HG03108 (cell line): Measurements from ENCODE around the gene HUWE1.

Experiments used
- ATAC-seq: cut with Tn5 transposase; IDR thresholded peaks from one replicate; pipeline ENCODE4 v1.9.1; 2021; ENCODE audit warnings: moderate library complexity; ENCODE audit not compliant: unreplicated experiment

The HUWE1 gene

GRCh38 chrX:53621418-53621986, 65.0 kb downstream of the HUWE1 start:
- no peak for ATAC-seq

GRCh38 chrX:53616946-53617345, 69.6 kb downstream of the HUWE1 start:
- ATAC-seq: no peak

GRCh38 chrX:53606456-53606855, 80.1 kb downstream of the HUWE1 start:
- no peak for ATAC-seq

- ATAC-seq: no peak
Measured at GRCh38 chrX:53605004-53605403, 81.5 kb downstream of the HUWE1 start.

DNA sequence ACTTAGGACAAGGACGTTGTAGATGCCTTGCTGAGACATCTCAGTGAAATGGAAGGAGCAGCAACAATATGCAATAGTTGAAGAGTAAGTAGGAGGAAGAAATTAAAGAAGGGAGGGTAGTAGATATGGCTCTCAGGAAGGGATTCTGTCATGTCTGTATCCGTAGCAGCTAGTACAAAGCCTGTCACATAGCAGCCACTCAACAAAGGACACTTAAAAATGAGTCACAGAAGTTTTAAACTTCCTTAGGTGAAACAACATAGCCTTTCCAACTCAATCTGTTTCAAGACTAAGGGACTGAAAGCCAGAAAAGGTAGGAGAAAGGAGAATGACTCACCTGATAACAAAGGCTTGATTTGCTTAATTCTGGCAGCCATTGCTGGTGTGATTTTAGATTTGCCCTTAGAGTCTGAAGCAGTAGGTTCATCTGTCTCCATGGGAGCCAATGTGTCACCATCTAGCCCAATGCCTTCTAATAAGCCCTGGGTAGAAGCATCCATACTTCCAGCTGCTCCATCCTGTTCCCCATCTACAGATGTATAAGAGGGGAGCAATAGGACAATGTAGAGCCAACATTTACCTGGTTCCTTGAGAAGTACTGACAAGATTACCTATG, 86.6 kb downstream of the HUWE1 start:
- ATAC-seq: no peak

DNA sequence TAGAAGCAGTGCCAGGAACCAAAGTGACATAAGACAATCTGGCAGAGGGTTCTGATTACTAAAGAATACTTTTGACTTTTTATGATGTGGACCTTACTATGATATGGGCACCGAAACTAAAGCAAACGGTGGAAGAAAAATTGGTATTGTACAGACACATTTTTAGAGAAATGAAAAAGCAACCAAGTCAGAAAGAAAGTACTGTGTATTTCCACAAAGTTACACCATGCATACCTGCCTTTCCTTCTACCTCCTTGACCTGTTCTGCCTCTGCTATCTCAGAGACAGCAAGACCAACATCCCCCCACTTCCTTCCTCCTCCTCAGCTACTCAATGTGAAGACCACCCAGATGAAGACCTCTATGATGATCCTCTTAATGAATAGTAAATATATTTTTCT, 88.3 kb downstream of the HUWE1 start:
- no peak for ATAC-seq

GRCh38 chrX:53595266-53595810, 91.2 kb downstream of the HUWE1 start:
- ATAC-seq: no peak

- no peak for ATAC-seq
Measured at GRCh38 chrX:53594354-53594753, 92.2 kb downstream of the HUWE1 start.

- no peak for ATAC-seq
Measured at GRCh38 chrX:53587795-53588420, 98.6 kb downstream of the HUWE1 start.

DNA sequence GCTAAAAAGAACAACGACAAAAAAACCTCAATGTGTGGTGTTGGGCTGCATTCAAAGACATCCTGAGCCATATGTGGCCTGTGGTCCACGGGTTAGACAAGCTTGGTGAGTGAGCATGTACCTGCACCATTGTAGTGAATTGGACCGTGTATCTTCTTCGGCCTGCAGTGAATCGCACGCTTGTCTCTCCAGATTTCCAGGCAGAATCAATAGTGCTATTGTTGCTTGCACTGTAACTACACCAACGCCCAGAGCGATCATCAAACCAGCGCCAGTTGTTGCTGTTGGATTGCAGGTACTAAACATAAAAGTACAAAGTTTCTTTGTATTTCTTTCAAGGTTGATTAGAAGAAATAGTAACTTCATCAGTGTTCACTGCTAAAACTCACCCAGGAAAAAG, 101.6 kb downstream of the HUWE1 start:
- no peak for ATAC-seq

GRCh38 chrX:53583571-53583970, 102.9 kb downstream of the HUWE1 start:
- ATAC-seq: no peak

- no peak for ATAC-seq
Measured at GRCh38 chrX:53580742-53581504, 105.6 kb downstream of the HUWE1 start.

DNA sequence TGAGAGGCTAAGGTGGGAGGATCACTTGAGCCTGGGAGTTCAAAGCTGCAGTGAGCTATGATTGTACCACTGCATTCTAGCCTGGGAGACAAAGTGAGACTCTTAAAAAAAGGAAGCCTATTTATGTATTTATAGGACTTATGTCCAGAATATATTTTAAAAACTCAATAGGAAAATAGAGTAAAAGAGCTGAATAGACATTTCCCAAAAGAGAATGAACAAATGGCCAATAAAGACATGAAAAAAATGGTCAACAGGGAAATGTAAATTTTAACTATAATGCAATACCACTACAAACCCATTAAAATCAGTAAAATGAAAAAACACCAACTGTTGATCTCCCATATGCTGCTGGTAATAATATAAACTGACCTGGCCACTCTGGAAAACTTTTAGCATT, 115.0 kb downstream of the HUWE1 start:
- ATAC-seq: no peak

- no peak for ATAC-seq
Measured at GRCh38 chrX:53563324-53563723, 123.2 kb downstream of the HUWE1 start.

GRCh38 chrX:53561912-53562311, 124.6 kb downstream of the HUWE1 start:
- no peak for ATAC-seq

- no peak for ATAC-seq
Measured at GRCh38 chrX:53558646-53559045, 127.9 kb downstream of the HUWE1 start.

GRCh38 chrX:53556868-53557267, 129.7 kb downstream of the HUWE1 start:
- no peak for ATAC-seq

DNA sequence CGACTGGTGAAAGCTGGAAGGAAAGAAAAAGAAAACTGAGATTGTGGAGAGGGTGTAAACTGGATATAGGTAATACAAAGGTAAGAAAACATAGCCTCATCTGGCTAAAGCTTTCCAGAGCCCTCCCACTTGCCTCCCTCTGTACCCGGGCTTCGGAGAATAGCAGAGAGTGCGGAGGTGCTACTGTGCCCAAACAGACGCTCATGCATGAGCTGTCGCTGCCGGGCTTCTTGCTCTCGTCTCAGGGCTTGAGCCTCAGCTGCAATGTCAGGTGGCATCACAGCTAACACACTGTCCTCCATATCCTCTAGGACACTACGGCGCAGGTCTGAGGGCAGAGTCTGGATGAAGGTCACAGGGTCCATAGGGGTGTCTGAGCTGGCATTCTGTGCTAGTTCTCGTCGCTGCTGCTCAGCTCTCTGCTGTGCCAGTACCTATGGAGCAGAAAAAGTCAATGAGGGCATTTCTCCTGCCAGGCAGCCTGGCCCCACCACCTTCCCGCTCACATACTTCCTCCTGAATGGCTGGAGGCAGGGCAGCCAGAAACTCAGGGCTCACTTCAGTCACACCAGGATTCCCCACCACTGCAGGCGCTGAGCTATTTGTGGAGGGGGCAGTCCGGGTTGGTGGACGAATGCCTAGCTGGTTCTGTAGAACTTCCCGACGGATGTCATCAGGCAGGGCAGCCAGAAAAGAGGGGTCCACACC, 135.6 kb downstream of the HUWE1 start:
- no peak for ATAC-seq

- ATAC-seq: no peak
Measured at GRCh38 chrX:53547668-53548067, 138.9 kb downstream of the HUWE1 start.

DNA sequence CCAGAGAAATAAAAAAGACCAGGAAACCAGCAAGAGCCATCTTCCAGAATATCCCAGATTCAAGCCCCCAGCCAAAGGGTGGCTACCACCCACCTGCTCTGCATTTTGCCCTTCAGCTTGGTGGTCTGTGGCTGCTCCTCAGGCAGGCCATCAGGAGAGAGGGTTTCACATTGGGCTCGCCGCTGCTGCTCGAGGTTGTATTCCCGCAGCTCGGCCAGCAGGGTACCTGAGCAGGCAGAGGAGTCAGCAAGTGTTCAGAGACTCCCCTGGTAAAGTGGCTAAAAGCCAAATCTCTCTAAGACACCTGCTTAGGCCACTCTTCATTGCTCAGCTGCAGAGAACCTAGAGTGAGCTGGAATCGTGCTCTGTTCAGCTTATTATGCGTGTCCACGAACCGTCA, 141.6 kb downstream of the HUWE1 start:
- ATAC-seq: no peak

DNA sequence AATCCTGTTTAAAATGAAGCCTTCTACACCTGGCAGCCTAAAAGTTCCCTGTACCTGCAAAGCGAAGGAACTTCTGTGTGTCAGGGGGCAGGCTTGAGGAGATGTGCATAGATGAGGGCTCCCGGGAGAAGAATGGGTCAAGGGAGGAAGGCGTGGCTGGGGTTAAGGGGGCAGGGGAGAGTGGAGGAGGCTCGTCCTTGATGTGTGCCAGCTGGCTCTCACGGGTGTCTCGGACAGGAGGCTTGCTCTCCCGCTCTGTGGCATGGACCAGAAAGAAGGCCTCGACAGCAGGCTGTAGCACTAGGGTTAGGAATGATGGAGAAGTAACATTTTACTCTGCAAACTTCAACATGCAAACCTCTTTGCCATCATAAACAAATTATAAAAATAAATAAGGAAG, 147.7 kb downstream of the HUWE1 start:
- ATAC-seq: no peak
